Sigmoid colon (tissue), 7 donors: Measurements from ENCODE around the gene DCDC1. TPM values are rescaled to one million over a fixed set of nuclear protein-coding genes. Genes with fewer than 3 reads are reported as not detected.

Source experiments
- DNase-seq: peaks from one replicate; pipeline ENCODE4 v3.0.0-alpha.2; 2019
- H3K27ac ChIP-seq, 4 donors: fragments of 200-600 bp; sonication (generic); one replicate each; pipeline ENCODE4 v1.5.1; 2016 to 2019; ENCODE audit warnings: mild to moderate bottlenecking in 1 of 4
- H3K27me3 ChIP-seq, 3 donors: fragments of 200-600 bp; sonication (generic); one replicate each; pipeline ENCODE4 v1.5.1; 2019; ENCODE audit warnings: mild to moderate bottlenecking in 1 of 3
- H3K36me3 ChIP-seq, 4 donors: fragments of 200-600 bp; sonication (generic); one replicate each; pipeline ENCODE4 v1.5.1; 2016 to 2019
- H3K4me1 ChIP-seq, 4 donors: fragments of 200-600 bp; sonication (generic); one replicate each; pipeline ENCODE4 v1.5.1; 2017 to 2019
- H3K4me3 ChIP-seq, 4 donors: fragments of 200-600 bp; sonication (generic); one replicate each; pipeline ENCODE4 v1.5.1; 2017 to 2019; ENCODE audit warnings: mild to moderate bottlenecking in 2 of 4, moderate library complexity in 1 of 4
- H3K9me3 ChIP-seq, 4 donors: fragments of 200-600 bp in 3 of 4; sonication (generic) in 3 of 4; one replicate each; pipeline versions ENCODE4 v1.5.1 to v1.6.1; 2013 to 2019
- EP300 ChIP-seq, 4 donors: sonication (generic); formaldehyde crosslinking; IDR thresholded peaks; one replicate each; pipeline ENCODE4 v1.6.1; 2017; ENCODE audit warnings: antibody characterized with exemption in 4 of 4
- POLR2A ChIP-seq, 2 donors: fragments of 450-650 bp; IDR thresholded peaks; one replicate each; pipeline ENCODE4 v1.6.1; 2016; ENCODE audit warnings: antibody characterized with exemption in 2 of 2, mild to moderate bottlenecking in 2 of 2, moderate library complexity in 2 of 2
- POLR2AphosphoS5 ChIP-seq, 4 donors: sonication (generic); formaldehyde crosslinking; IDR thresholded peaks; one replicate each; pipeline ENCODE4 v1.6.1; 2017; ENCODE audit warnings: antibody characterized with exemption in 4 of 4
- WGBS, 2 donors: extraction: QIAGEN DNeasy Blood & Tissue Kit; methylation state at CpG; one replicate each; pipeline ENCODE4 v1.1.7; 2013; 5-methylcytosine and 5-hydroxymethylcytosine counted together
- intact Hi-C: fragments of 100-400 bp; cut with DNase I; formaldehyde crosslinking; loops from one replicate; pipeline ENCODE4 v1.15.1; 2023
- polyA plus RNA-seq, 3 donors: library from polyadenylated mRNA; stranded (reverse); fragments of 200-250 nt; gene quantifications; one replicate each; pipeline ENCODE4 v1.2.3, GENCODE V29; 2013
- total RNA-seq, 4 donors: library from RNA; depleted of rRNA; stranded (reverse); fragments of >200 nt; gene quantifications; one replicate each; pipeline ENCODE4 v1.1.0, GENCODE V29; 2016
- TF ChIP-seq, protein P1 (sequence below), 4 experiments: fragments of 450-650 bp in 3 of 4; fragments of 200-600 bp in 1 of 4; IDR thresholded peaks; one replicate each; pipeline ENCODE4 v1.5.1; 2016 to 2019; ENCODE audit warnings: antibody characterized with exemption in 4 of 4, mild to moderate bottlenecking in 3 of 4, moderate library complexity in 2 of 4
- donor health status: healthy with polysubstance abuse.
- donor health status: Bipolar disorder and iron deficiency.
- donor health status: healthy.

Gene DCDC1
- total and polyA plus RNA-seq, 7 donors, result 0.06 to 1.1 (median 0.30) TPM; not detected in 3

DNA sequence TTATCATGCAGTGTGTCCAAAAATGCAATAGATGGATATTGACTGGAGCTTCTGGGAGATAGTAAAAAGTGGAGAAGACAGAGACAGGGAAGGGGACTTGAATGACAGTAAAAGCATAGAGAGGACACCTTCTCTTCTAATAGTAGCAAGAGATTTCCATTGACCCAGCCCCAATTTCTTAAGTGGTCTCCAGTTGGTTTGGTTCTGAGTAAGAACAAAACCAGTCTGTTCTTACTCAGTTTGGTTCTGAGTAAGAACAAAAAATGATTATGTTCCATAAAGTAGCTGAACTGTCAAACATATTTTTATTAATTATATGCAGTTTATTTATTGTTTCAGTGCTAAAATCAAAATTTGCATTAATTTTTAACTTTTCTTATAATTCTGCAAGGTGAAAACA lies 466.6 kb downstream of the DCDC1 start:
- no peak for DNase-seq
- Histone ChIP-seq H3K4me1 (no peaks in the 10 kb centered on the region), H3K27ac (no peak overlapping the region), H3K27me3 (no peaks in the 10 kb centered on the region), H3K9me3 (no peaks in the 10 kb centered on the region), H3K4me3 (no peak overlapping the region), H3K36me3 (no peaks in the 10 kb centered on the region)
- intact Hi-C loops, result no loop called here
- TF ChIP-seq, protein P1, sequence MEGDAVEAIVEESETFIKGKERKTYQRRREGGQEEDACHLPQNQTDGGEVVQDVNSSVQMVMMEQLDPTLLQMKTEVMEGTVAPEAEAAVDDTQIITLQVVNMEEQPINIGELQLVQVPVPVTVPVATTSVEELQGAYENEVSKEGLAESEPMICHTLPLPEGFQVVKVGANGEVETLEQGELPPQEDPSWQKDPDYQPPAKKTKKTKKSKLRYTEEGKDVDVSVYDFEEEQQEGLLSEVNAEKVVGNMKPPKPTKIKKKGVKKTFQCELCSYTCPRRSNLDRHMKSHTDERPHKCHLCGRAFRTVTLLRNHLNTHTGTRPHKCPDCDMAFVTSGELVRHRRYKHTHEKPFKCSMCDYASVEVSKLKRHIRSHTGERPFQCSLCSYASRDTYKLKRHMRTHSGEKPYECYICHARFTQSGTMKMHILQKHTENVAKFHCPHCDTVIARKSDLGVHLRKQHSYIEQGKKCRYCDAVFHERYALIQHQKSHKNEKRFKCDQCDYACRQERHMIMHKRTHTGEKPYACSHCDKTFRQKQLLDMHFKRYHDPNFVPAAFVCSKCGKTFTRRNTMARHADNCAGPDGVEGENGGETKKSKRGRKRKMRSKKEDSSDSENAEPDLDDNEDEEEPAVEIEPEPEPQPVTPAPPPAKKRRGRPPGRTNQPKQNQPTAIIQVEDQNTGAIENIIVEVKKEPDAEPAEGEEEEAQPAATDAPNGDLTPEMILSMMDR (IDR thresholded peaks at IDR 0.05), result no peak
- TF ChIP-seq EP300 (IDR thresholded peaks at IDR 0.05) (no peak), POLR2A (IDR thresholded peaks at IDR 0.05) (no peak), POLR2AphosphoS5 (IDR thresholded peaks at IDR 0.05) (no peak)

GRCh38 chr11:30895046-30895445 lies 474.5 kb downstream of the DCDC1 start:
- intact Hi-C loops, result no loop called here
- Histone ChIP-seq H3K27ac (no peak overlapping the region), H3K4me1 (no peaks in the 10 kb centered on the region), H3K9me3 (no peaks in the 10 kb centered on the region), H3K27me3 (no peaks in the 10 kb centered on the region), H3K36me3 (no peaks in the 10 kb centered on the region), H3K4me3 (no peak overlapping the region)
- WGBS, 2 donors, result 67 to 80% methylated on average over 2 of the region's 2 CpGs
- TF ChIP-seq EP300 (IDR thresholded peaks at IDR 0.05) (no peak), POLR2A (IDR thresholded peaks at IDR 0.05) (no peak), POLR2AphosphoS5 (IDR thresholded peaks at IDR 0.05) (no peak)
- TF ChIP-seq, protein P1 (IDR thresholded peaks at IDR 0.05), result no peak
- DNase-seq, result no peak

GRCh38 chr11:30893318-30893717 lies 476.2 kb downstream of the DCDC1 start:
- Histone ChIP-seq H3K36me3 (no peaks in the 10 kb centered on the region), H3K9me3 (no peaks in the 10 kb centered on the region), H3K4me3 (no peak overlapping the region), H3K27ac (no peak overlapping the region), H3K4me1 (no peaks in the 10 kb centered on the region), H3K27me3 (no peaks in the 10 kb centered on the region)
- intact Hi-C loops, result no loop called here
- WGBS, 2 donors, result 76 to 77% methylated on average over 3 of the region's 3 CpGs
- DNase-seq, result no peak
- TF ChIP-seq POLR2AphosphoS5 (IDR thresholded peaks at IDR 0.05) (no peak), POLR2A (IDR thresholded peaks at IDR 0.05) (no peak), EP300 (IDR thresholded peaks at IDR 0.05) (no peak)
- TF ChIP-seq, protein P1 (IDR thresholded peaks at IDR 0.05), result no peak

DNA sequence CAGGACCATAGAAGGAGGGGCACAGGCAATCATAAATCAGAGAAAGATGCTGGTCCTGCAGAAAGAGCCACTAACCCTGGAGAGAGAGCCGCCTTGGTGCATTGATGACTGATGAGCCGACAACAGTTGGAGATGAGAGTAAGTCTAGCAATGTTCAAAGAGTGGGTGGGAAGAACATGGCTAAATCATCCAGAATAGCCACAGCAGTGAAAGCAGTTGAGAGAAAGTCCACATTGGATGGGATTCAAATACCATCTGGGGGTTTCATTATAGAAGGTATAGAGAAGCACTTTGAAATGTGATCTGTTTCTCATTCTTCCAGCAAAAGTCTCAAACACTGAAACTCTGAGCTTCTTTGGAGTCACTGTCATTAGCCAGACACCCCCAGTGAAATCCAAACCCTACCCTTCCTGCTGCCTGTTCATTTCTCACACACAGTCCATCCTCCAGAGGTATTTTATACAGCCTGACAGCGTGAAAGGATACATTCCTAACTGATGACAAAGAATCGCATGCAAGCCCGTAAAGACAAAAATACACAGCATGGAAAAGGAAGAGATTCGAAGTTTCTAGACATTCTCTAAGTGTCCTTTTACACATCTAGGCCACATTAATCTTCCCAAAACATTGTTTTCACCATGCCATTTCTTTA lies 480.3 kb downstream of the DCDC1 start:
- Histone ChIP-seq H3K27me3 (no peaks in the 10 kb centered on the region), H3K9me3 (no peaks in the 10 kb centered on the region), H3K4me3 (no peak overlapping the region), H3K27ac (no peak overlapping the region), H3K4me1 (no peaks in the 10 kb centered on the region), H3K36me3 (no peaks in the 10 kb centered on the region)
- TF ChIP-seq, protein P1 (IDR thresholded peaks at IDR 0.05), result no peak
- TF ChIP-seq POLR2A (IDR thresholded peaks at IDR 0.05), result no peak
- TF ChIP-seq EP300 (IDR thresholded peaks at IDR 0.05), result no peak
- no peak for TF ChIP-seq POLR2AphosphoS5 (IDR thresholded peaks at IDR 0.05)
- whole genome bisulfite sequencing, 2 donors, result 80 to 84% methylated on average over 6 of the region's 6 CpGs
- intact Hi-C loops, result no loop called here
- no peak for DNase-seq
